Activated naive CD4-positive, alpha-beta T cell treated with anti-CD3 and anti-CD28 coated beads for 36 hours (primary cell): ENCODE results near the gene CDK6. TPM values are rescaled to one million over a fixed set of nuclear protein-coding genes. Genes with fewer than 3 reads are reported as not detected.

Experiments used
- CTCF ChIA-PET: fragments of 350-600 bp; sonication (Branson Sonifier 250); formaldehyde crosslinking; loops from one replicate; lab custom pipeline; 2021; ENCODE audit warnings: antibody characterized with exemption; lab: Charles Lee
- DNase-seq: peaks from one replicate; pipeline ENCODE4 v3.0.0-alpha.2; 2020
- H3K27ac Mint-ChIP-seq: one replicate; pipeline ENCODE4 v1.8.0; 2021; ENCODE audit warnings: mild to moderate bottlenecking, mixed read lengths
- H3K27me3 Mint-ChIP-seq: one replicate; pipeline ENCODE4 v1.8.0; 2021; ENCODE audit warnings: low read depth, mixed read lengths
- H3K36me3 Mint-ChIP-seq: one replicate; pipeline ENCODE4 v1.8.0; 2021; ENCODE audit warnings: low read depth, mixed read lengths
- H3K4me1 Mint-ChIP-seq: one replicate; pipeline ENCODE4 v1.8.0; 2021; ENCODE audit warnings: low read depth, mixed read lengths
- H3K4me3 Mint-ChIP-seq: one replicate; pipeline ENCODE4 v1.8.0; 2021; ENCODE audit warnings: mild to moderate bottlenecking, moderate library complexity, mixed read lengths
- H3K9me3 Mint-ChIP-seq: one replicate; pipeline ENCODE4 v1.8.0; 2021; ENCODE audit warnings: mixed read lengths
- intact Hi-C: fragments of 100-400 bp; cut with micrococcal nuclease; formaldehyde crosslinking; loops from one replicate; pipeline ENCODE4 v1.15.1; 2023
- total RNA-seq, 2 experiments: library from RNA; stranded (reverse); gene quantifications; one replicate each; pipeline ENCODE4 v1.2.3, GENCODE V29; 2021

The CDK6 gene
- total RNA-seq, 2 experiments from 2014 or later: 99.4 to 101 TPM

- CTCF ChIA-PET: interaction anchor here (0.7 to 3.9 kb wide), 16 partner anchors 8 to 342 kb away, joined by 3 to 38 read pairs (median 4); partner anchors contain the start of gene FAM133B
- no peaks in the 10 kb centered on the region for H3K9me3 Mint-ChIP-seq
- peak; percentile 90 for DNase-seq
- peak overlapping the region; percentile 97 for H3K27ac Mint-ChIP-seq
- peaks cover 5% of the 10 kb centered on the region for H3K27me3 Mint-ChIP-seq
- peak overlapping the region; percentile 89 for H3K4me3 Mint-ChIP-seq
- intact Hi-C loops: loop anchor here (1.0 to 10.0 kb wide), 17 partner anchors 41 to 699 kb away; partner anchors contain the start of genes ANKIB1, CYP51A1, FAM133B and GATAD1
- peaks cover 30% of the 10 kb centered on the region for H3K4me1 Mint-ChIP-seq
- H3K36me3 Mint-ChIP-seq: peaks cover 40% of the 10 kb centered on the region
Observed at GRCh38 chr7:92833766-92834506, 2.4 kb downstream of the CDK6 start.

DNA sequence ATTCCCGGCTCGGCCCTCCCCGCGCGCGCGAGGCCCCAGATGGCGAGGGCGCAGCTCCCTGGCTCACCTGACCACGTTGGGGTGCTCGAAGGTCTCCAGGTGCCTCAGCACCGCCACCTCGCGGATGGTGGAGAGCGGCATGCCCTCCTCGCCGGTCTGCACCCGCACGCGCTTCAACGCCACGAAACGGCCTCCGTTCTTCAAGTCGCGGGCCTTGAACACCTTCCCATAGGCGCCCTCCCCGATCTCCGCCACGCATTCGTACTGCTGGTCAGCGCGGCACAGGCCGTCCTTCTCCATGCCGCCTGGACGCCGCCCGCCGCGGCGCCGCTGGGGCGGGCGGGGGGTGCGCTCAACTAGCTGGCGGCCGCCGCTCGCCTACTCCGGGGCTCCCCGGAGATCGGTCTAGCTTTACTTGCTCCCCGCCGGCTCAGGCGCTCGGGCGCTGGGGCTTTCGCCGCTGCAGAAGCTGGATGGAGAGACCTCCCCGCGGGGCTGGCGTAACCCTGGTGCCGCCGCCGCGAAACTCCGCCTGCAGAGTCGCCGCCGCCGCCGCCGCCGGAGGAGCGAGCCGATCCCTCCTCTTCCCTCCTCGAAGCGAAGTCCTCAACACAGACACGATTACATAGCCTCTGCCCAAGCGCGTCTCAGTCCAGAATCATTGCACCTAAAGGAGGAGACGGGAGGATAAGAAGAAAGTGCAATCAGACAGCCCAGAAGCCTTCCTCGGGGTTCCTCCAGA is 3.2 kb downstream of the CDK6 start:
- Mint-ChIP-seq H3K9me3 (no peaks in the 10 kb centered on the region), H3K4me1 (peaks cover 36% of the 10 kb centered on the region), H3K4me3 (peak overlapping the region; percentile 89), H3K27ac (peak overlapping the region; percentile 98), H3K27me3 (peaks cover 5% of the 10 kb centered on the region), H3K36me3 (peaks cover 42% of the 10 kb centered on the region)
- CTCF ChIA-PET: interaction anchor here (0.6 to 3.9 kb wide), 29 partner anchors 9 to 341 kb away, joined by 3 to 38 read pairs (median 4); partner anchors contain the start of gene FAM133B
- DNase-seq: peak; percentile 94
- intact Hi-C loops: loop anchor here (1.0 to 10.0 kb wide), 12 partner anchors 102 to 698 kb away; partner anchors contain the start of genes ANKIB1, CYP51A1, FAM133B and GATAD1

DNA sequence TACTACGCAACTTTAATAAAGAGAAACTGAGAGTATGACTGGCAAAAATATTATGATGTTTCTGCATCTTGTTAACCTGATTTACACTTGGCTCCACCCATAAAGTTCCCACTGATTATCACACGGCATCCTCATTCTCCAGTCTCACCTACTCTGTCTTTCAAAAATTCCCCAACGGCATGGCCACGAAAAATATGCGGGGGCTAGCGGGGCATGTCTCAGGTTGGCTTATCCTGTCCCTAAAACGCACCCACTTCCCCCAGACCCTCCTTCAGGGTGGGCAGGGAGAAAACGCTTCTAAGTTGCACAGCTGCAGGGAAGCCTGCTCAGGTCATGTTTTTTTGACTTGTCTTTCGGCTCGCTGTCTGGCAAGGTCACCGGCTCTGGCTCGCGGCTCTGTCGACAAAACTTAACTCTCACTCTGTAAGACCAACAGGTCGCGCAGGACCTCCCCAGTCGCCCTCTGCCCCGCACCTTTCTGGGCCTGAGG is 3.8 kb downstream of the CDK6 start:
- DNase-seq: no peak
- Mint-ChIP-seq H3K27ac (peak overlapping the region; percentile 98), H3K27me3 (peaks cover 5% of the 10 kb centered on the region), H3K9me3 (no peaks in the 10 kb centered on the region), H3K4me1 (peaks cover 38% of the 10 kb centered on the region), H3K4me3 (peak overlapping the region; percentile 89), H3K36me3 (peaks cover 43% of the 10 kb centered on the region)
- CTCF ChIA-PET: interaction anchor here (0.6 to 3.9 kb wide), 27 partner anchors 10 to 341 kb away, joined by 3 to 38 read pairs (median 4); partner anchors contain the start of gene FAM133B
- intact Hi-C loops: loop anchor here (1.0 to 10.0 kb wide), 16 partner anchors 8 to 698 kb away; partner anchors contain the start of genes ANKIB1, CYP51A1, FAM133B and GATAD1

DNA sequence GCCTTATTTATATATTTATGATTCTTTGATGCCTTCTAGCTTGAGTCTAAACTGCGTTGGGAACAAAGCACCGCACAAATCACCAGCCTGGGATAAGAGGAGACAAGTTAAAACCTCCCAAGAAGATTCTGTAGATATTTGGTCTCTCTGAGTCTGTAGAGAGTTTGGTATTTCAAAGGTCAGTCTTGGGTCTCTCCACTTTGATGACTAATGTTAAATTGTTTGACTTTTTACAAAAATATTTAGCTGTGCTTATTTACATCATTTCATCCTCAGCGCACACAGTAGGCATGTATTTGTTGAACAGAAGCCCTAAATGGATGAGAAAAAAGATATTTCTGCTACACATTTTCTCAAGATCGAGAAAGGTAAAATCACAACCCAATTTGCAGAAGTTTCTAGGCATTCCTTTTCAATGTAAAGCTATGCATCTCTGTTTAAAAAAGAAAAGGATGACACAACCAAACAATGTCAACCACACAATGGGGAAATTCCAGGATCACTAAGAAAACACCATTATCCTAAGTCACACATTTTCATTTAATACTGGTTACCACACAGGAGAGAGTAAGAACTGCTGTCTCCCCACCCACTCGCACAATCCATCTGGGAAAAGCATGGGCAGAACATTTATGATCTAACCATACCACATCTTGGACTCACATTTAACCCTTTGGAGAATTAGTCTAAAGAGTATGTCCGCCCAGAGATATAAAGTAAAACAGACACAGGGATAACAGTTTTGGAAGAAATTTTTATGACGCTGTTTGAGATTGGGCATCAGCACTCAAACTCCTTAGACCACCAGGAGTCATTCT is 4.4 kb downstream of the CDK6 start:
- peaks cover 47% of the 10 kb centered on the region for H3K36me3 Mint-ChIP-seq
- DNase-seq: peak; percentile 39
- H3K27ac Mint-ChIP-seq: peak overlapping the region; percentile 98
- no peaks in the 10 kb centered on the region for H3K9me3 Mint-ChIP-seq
- H3K4me1 Mint-ChIP-seq: peaks cover 43% of the 10 kb centered on the region
- peaks cover 1% of the 10 kb centered on the region for H3K27me3 Mint-ChIP-seq
- CTCF ChIA-PET: interaction anchor here (0.8 to 3.9 kb wide), 10 partner anchors 11 to 223 kb away, joined by 3 to 38 read pairs (median 8); no protein-coding TSS in a partner anchor
- peak overlapping the region; percentile 89 for H3K4me3 Mint-ChIP-seq
- intact Hi-C loops: loop anchor here (1.0 to 10.0 kb wide), 9 partner anchors 8 to 697 kb away; partner anchors contain the start of genes ANKIB1, CYP51A1, GATAD1 and KRIT1

GRCh38 chr7:92830532-92831110 is 5.8 kb downstream of the CDK6 start:
- no peaks in the 10 kb centered on the region for H3K9me3 Mint-ChIP-seq
- DNase-seq: no peak
- H3K4me1 Mint-ChIP-seq: peaks cover 54% of the 10 kb centered on the region
- intact Hi-C loops: loop anchor here (5.0 to 10.0 kb wide), 4 partner anchors 383 to 696 kb away; partner anchors contain the start of genes ANKIB1, CYP51A1, GATAD1 and KRIT1
- CTCF ChIA-PET: interaction anchor here (0.6 to 3.7 kb wide), 5 partner anchors 12 to 209 kb away, joined by 3 to 38 read pairs (median 3); no protein-coding TSS in a partner anchor
- no peaks in the 10 kb centered on the region for H3K27me3 Mint-ChIP-seq
- H3K27ac Mint-ChIP-seq: peak overlapping the region; percentile 98
- H3K36me3 Mint-ChIP-seq: peaks cover 53% of the 10 kb centered on the region
- H3K4me3 Mint-ChIP-seq: peak overlapping the region; percentile 89

DNA sequence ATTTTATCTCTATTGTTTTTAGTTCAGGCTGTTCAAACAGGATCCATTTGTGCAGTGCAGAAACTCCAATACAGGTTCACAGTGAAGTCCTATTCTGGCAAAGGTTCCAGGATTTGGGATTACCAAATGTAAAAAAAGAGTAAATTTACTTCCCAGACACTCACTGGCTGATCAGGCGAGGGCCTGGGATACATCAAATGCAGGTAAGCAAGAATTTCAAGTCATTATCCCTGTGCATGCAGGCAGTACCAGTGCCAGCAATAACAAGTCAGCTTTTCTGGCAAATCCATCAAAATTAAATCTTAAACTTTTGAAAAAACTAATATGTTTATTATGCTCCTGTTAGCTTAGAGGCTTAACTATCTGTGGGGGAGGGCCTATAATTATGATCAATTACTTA is 6.3 kb downstream of the CDK6 start:
- Mint-ChIP-seq H3K4me1 (peaks cover 58% of the 10 kb centered on the region), H3K27ac (peak overlapping the region; percentile 98)
- intact Hi-C loops: loop anchor here (5.0 to 10.0 kb wide), 4 partner anchors 383 to 695 kb away; partner anchors contain the start of genes ANKIB1, CYP51A1, GATAD1 and KRIT1

DNA sequence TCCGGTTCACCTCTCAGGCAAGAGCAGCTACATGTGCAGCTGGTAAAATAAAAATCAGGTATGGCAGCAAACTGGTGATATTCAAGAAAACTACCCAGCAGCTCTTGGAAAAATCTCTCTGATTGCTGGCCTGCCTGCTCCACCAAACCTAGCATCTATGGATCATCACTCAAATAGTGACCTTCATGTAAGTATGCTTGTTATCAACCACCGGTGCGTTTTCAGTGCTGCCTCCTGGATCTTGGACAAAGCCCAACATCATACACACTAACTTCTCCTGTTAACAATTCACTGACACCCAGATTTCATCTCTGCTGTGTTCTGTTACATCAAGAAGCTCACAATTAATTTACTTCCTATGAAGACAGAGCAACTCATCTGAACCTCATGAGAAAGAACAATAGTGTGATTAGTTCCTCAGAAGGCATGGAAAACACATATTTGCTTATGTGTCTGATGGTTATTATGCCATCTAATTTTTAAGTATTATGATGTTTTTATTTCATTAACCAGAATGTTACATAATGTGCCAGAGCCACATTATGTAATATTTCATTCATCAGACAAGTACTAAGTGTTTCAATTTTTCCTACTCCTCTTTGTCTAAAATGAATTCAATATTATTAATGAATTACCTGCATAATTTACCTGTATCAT is 8.8 kb downstream of the CDK6 start:
- H3K27ac Mint-ChIP-seq: peak overlapping the region; percentile 9
- peaks cover 79% of the 10 kb centered on the region for H3K4me1 Mint-ChIP-seq
- no peak overlapping the region for H3K4me3 Mint-ChIP-seq
- no peaks in the 10 kb centered on the region for H3K27me3 Mint-ChIP-seq
- no peaks in the 10 kb centered on the region for H3K9me3 Mint-ChIP-seq
- CTCF ChIA-PET: interaction anchor here (0.9 kb wide), 1 partner anchor 206 kb away, joined by 5 read pairs; no protein-coding TSS in a partner anchor
- DNase-seq: no peak
- intact Hi-C loops: no loop called here
- peaks cover 47% of the 10 kb centered on the region for H3K36me3 Mint-ChIP-seq

More for the DNA sequence above, 6.3 kb downstream of the CDK6 start:
- DNase-seq: no peak
- peaks cover 53% of the 10 kb centered on the region for H3K36me3 Mint-ChIP-seq
- no peaks in the 10 kb centered on the region for H3K9me3 Mint-ChIP-seq
- H3K4me3 Mint-ChIP-seq: peak overlapping the region; percentile 89
- CTCF ChIA-PET: interaction anchor here (0.6 to 3.7 kb wide), 8 partner anchors 12 to 208 kb away, joined by 3 to 38 read pairs (median 3); no protein-coding TSS in a partner anchor
- H3K27me3 Mint-ChIP-seq: no peaks in the 10 kb centered on the region

DNA sequence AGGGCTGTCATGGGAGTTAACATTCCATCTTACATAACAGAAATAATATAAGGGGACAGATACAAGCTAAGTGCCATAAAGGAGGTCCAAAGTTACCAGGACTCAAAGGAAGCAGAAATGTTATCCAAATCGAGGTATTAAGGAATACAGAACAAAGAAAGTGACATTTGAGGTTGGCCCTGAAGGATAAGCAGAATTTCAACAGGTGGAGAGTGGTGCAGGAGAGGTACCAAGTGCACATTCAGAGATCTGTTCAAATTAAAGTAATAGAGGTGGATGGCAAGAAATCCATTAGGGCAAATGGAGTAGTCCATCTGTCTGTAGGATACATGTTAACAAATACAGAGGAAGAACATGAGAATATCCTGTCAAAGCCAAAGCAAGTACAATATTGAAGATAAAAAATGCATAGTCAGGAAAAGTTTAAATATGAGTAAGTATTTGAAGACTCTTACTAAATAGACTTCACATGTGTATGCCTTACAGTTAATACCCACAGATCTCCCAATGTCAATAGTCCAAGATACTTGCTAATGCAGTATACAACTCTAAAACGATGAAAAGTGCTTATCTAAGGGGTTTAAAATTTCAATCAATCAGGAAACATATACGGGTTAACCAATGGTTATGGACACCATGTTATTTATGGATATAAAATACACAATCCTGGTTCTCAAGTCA is 10.0 kb downstream of the CDK6 start:
- Mint-ChIP-seq H3K27ac (no peak overlapping the region), H3K4me1 (peaks cover 77% of the 10 kb centered on the region), H3K27me3 (no peaks in the 10 kb centered on the region), H3K36me3 (peaks cover 38% of the 10 kb centered on the region), H3K9me3 (no peaks in the 10 kb centered on the region), H3K4me3 (no peak overlapping the region)
- DNase-seq: no peak
- intact Hi-C loops: no loop called here
- CTCF ChIA-PET: no interaction called here

DNA sequence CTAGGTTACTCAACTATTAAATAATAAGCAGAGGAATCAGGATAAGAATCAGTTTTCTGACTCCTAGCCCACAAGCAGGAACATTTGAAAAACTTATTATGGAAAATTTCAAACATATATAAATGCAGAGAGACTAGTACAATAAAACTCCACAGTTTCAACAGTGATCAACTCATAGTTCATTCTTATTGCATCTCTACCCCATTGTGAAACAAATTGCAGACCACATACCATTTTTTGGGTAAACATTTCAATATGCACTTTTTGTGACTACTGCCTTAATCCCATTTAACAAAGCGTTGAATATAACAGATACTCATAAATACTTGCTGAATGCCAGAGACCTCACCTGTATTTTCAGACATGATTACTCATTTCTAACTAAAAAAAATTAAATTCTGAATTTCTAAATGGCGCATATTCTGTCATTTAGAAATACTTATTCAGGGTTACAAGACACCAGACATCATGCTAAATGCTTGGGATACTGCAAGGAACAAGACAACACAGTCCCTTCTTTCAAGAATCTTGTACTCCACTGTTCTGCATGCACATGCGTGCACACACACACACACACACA is 11.4 kb downstream of the CDK6 start:
- Mint-ChIP-seq H3K27me3 (no peaks in the 10 kb centered on the region), H3K4me1 (peaks cover 73% of the 10 kb centered on the region), H3K36me3 (peaks cover 33% of the 10 kb centered on the region), H3K9me3 (peaks cover 4% of the 10 kb centered on the region), H3K27ac (no peak overlapping the region), H3K4me3 (no peak overlapping the region)
- no peak for DNase-seq
- intact Hi-C loops: loop anchor here (1.0 kb wide), 2 partner anchors 7 to 12 kb away; no protein-coding TSS in a partner anchor
- CTCF ChIA-PET: no interaction called here

DNA sequence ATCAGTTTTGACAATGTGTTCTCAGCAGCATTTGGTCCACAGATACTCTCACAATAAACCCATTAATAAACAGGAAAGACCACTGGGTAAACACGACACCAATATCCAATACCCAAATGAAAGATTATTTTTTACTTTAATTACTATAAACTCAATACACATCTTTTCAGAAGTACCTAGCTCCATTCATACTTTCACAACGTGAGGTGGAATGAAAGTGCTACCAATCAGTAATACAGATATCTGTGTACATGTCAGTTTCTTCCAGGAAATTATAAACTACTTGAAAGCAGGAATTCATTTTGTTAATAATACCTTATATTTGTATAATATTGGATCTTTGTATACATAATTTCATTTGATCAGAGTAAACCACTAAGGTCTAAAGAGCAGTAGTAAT is 11.9 kb downstream of the CDK6 start:
- Mint-ChIP-seq H3K4me1 (peaks cover 73% of the 10 kb centered on the region), H3K27ac (peak overlapping the region; percentile 11), H3K36me3 (peaks cover 39% of the 10 kb centered on the region), H3K4me3 (no peak overlapping the region), H3K27me3 (no peaks in the 10 kb centered on the region), H3K9me3 (peaks cover 6% of the 10 kb centered on the region)
- CTCF ChIA-PET: no interaction called here
- DNase-seq: no peak
- intact Hi-C loops: loop anchor here (1.0 kb wide), 2 partner anchors 8 to 11 kb away; no protein-coding TSS in a partner anchor
